ENCODE results near the gene SBNO1.
A peak's percentile ranks its signal among the peaks of the same experiment; 100 is the strongest.

The SBNO1 gene

GRCh38 chr12:123265851-123266678, 98.6 kb downstream of the SBNO1 start:
- in situ Hi-C loops (cut with HindIII; ENCODE audit: low sequenced_read_pairs): no loop called here
- TF ChIP-seq, protein P1, sequence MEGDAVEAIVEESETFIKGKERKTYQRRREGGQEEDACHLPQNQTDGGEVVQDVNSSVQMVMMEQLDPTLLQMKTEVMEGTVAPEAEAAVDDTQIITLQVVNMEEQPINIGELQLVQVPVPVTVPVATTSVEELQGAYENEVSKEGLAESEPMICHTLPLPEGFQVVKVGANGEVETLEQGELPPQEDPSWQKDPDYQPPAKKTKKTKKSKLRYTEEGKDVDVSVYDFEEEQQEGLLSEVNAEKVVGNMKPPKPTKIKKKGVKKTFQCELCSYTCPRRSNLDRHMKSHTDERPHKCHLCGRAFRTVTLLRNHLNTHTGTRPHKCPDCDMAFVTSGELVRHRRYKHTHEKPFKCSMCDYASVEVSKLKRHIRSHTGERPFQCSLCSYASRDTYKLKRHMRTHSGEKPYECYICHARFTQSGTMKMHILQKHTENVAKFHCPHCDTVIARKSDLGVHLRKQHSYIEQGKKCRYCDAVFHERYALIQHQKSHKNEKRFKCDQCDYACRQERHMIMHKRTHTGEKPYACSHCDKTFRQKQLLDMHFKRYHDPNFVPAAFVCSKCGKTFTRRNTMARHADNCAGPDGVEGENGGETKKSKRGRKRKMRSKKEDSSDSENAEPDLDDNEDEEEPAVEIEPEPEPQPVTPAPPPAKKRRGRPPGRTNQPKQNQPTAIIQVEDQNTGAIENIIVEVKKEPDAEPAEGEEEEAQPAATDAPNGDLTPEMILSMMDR (IDR thresholded peaks at IDR 0.05; ENCODE audit: low read depth, low read length): no peak
- no peak overlapping the region for H3K4me3 ChIP-seq (ENCODE audit: low read depth, low read length)
- DNase-seq (ENCODE audit: low read depth, low spot score): no peak

DNA sequence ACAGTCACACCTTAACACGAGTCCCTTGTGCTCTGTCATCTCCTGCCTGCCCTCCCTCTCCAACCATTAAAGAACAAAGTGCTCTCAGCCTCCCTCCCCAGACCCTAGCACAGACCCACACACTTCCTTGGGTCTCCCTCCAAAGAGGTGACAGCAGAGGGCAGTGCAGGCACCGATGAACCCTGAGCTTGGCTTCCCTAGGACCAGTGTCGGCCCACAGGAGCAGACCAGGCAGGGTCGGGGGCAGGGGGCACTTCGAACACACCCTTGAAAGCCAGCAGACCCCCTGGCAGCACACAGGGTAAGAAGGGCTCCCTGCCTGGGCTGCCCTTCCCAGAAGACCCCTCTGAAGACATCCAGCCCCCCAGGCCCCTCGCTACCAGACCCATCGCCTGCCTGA, 100.0 kb downstream of the SBNO1 start:
- TF ChIP-seq, protein P1 (IDR thresholded peaks at IDR 0.05; ENCODE audit: low read depth, low read length): peak; percentile 14
- in situ Hi-C loops (cut with HindIII; ENCODE audit: low sequenced_read_pairs): no loop called here
- DNase-seq (ENCODE audit: low read depth, low spot score): no peak
- no peak overlapping the region for H3K4me3 ChIP-seq (ENCODE audit: low read depth, low read length)

DNA sequence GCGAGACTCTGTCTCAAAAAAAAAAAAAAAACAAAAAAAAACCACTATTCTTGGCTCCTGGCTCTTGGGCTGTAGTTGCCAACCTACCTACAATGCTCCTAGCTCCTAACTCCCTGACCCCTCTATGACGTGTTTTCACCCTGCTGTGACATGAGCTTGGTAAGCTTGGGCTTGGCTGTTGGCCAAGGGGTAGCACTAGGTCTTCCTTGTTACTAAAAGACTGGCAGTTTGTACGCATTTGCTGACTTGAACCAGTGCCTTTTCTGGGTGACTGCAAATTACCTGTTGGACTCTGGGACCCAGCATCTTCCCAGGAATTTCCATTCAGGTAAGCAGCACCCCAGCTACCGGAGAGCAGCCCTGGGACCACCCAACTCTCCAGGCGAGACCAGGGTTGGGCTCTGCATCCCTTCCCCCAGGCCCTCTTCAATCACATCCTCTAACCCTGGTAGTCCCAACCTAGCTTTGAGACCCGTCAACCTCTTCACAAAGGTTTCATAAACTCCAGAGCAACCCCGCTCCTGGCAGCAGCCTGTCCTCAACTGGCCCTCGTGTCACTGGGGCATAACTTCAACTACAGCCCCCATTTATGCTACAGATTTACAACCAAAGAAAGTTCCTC, 101.3 kb downstream of the SBNO1 start:
- no peak overlapping the region for H3K4me3 ChIP-seq (ENCODE audit: low read depth, low read length)
- no peak for DNase-seq (ENCODE audit: low read depth, low spot score)
- TF ChIP-seq, protein P1 (IDR thresholded peaks at IDR 0.05; ENCODE audit: low read depth, low read length): no peak
- in situ Hi-C loops (cut with HindIII; ENCODE audit: low sequenced_read_pairs): no loop called here

DNA sequence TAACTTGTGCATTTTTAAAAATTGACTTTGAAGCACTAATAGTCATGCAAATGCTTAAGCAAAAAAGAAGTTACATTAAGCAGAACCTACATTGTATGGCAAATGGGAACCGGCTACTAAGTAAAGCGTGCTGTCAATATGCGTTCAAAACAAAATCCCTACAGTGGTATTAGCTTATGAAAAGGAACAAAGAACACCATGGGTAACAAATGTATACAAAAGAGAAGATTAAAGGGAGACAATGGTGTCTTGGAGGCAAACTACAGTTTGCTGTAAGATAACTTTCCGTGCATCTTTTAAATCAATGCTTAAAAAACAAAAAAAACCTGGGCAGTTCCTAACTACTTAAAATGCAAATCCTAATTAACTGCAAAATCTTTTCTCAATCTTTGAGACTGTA, 103.5 kb downstream of the SBNO1 start:
- no peak overlapping the region for H3K4me3 ChIP-seq (ENCODE audit: low read depth, low read length)
- TF ChIP-seq, protein P1 (IDR thresholded peaks at IDR 0.05; ENCODE audit: low read depth, low read length): no peak
- in situ Hi-C loops (cut with HindIII; ENCODE audit: low sequenced_read_pairs): no loop called here
- DNase-seq (ENCODE audit: low read depth, low spot score): no peak

DNA sequence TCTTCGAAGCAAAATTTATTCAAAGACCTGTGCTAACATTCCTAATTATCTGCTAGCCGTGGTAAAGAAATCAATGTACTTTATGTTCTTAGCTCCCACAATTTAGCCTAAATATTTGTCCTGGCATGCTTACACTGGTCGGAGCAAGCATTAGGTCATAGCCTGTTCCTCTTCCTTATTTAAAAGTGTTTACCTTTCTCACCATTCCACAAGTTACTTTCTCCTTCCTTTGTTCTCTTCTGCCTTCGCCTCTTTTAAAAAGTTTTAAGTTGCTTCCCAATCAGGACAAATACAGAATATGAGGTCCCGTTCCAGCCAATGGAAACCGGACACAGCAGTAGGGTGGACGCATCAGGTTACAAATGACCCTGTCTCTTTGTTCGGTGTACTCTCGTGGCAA, 104.6 kb downstream of the SBNO1 start:
- in situ Hi-C loops (cut with HindIII; ENCODE audit: low sequenced_read_pairs): no loop called here
- no peak for DNase-seq (ENCODE audit: low read depth, low spot score)
- no peak overlapping the region for H3K4me3 ChIP-seq (ENCODE audit: low read depth, low read length)
- TF ChIP-seq, protein P1 (IDR thresholded peaks at IDR 0.05; ENCODE audit: low read depth, low read length): no peak

GRCh38 chr12:123258593-123258992, 106.1 kb downstream of the SBNO1 start:
- H3K4me3 ChIP-seq (ENCODE audit: low read depth, low read length): no peak overlapping the region
- TF ChIP-seq, protein P1 (IDR thresholded peaks at IDR 0.05; ENCODE audit: low read depth, low read length): no peak
- DNase-seq (ENCODE audit: low read depth, low spot score): no peak
- in situ Hi-C loops (cut with HindIII; ENCODE audit: low sequenced_read_pairs): no loop called here
